GM12874 (cell line): ENCODE measurements around the gene ZMYND19.

Experiments used
- CTCF ChIP-seq: IDR thresholded peaks from 2 replicates; pipeline ENCODE4 v1.5.1; 2011; ENCODE audit warnings: low read depth, mild to moderate bottlenecking, control low read depth, low read length, moderate library complexity; ENCODE audit not compliant: insufficient read depth

ZMYND19 gene

DNA sequence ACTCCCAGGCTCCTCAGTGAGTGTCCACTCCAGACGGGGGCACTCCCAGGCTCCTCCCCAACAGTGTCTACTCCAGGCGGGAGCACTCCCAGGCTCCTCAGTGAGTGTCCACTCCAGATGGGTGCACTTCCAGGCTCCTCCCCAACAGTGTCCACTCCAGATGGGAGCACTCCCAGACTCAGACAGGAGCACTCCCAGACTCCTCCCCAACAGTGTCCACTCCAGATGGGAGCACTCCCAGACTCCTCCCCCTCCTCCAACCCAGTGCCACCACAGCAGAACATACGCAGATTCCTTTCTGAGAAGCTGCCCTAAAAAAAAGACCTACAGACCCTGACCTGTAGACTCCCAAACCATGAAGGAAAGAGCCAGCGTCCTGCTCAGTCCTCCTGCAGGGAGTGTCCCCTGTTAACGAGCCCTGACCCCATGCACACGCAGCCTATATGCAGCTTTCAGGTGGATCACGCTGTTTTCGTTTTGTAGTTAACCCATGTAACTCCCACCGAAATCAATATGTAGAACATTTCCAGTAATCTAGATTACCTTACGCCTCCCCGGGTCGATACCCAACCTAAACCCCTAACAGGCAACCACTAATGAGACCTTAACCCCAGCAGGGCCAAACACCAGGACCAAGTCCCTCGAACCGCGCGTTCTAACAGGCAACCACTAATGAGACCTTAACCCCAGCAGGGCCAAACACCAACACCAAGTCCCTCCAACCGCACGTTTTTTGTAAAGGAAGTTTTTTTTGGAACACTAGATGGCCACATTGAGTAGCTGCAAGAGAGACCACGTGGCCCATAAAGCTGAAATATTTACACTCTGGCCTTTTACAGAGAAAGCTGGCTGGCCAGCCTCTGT, 55.8 kb downstream of the ZMYND19 start:
- TF ChIP-seq CTCF, result peak; percentile 67
